Liver (tissue), 9 donors: Measurements from ENCODE around the gene HERC6. TPM values are rescaled to one million over a fixed set of nuclear protein-coding genes. Genes with fewer than 3 reads are reported as not detected.

Source experiments
- DNase-seq: peaks from one replicate; pipeline ENCODE4 v3.0.0-alpha.2; 2017; ENCODE audit warnings: low spot score
- H3K27ac ChIP-seq, 2 donors: one replicate each; pipeline ENCODE4 v1.7.0; 2013; ENCODE audit warnings: inconsistent platforms in 2 of 2, low read length in 2 of 2, control low read depth in 1 of 2, low read depth in 1 of 2, mild to moderate bottlenecking in 1 of 2
- H3K27me3 ChIP-seq, 4 donors: one replicate each; pipeline versions ENCODE4 v1.6.1 to v1.7.0; 2013; ENCODE audit warnings: low read length in 3 of 4, inconsistent platforms in 1 of 4, mild to moderate bottlenecking in 1 of 4, moderate library complexity in 1 of 4; ENCODE audit not compliant: control insufficient read depth in 4 of 4, insufficient read depth in 4 of 4
- H3K36me3 ChIP-seq, 4 donors: one replicate each; pipeline versions ENCODE4 v1.6.1 to v1.7.0; 2013; ENCODE audit warnings: low read length in 3 of 4, mild to moderate bottlenecking in 3 of 4, low read depth in 1 of 4, moderate library complexity in 1 of 4; ENCODE audit not compliant: control insufficient read depth in 4 of 4, insufficient read depth in 3 of 4
- H3K4me1 ChIP-seq, 4 donors: one replicate each; pipeline versions ENCODE4 v1.6.1 to v1.7.0; 2013; ENCODE audit warnings: low read length in 3 of 4, mild to moderate bottlenecking in 3 of 4, moderate library complexity in 1 of 4; ENCODE audit not compliant: control insufficient read depth in 4 of 4, insufficient read depth in 4 of 4
- H3K4me3 ChIP-seq, 3 donors: one replicate each; pipeline versions ENCODE4 v1.6.1 to v1.7.0; 2013; ENCODE audit warnings: low read length in 3 of 3, control low read depth in 1 of 3, low read depth in 1 of 3, mild to moderate bottlenecking in 1 of 3
- H3K9ac ChIP-seq, 2 donors: one replicate each; pipeline ENCODE4 v1.7.0; 2013; ENCODE audit warnings: low read length in 2 of 2, mild to moderate bottlenecking in 2 of 2, moderate library complexity in 2 of 2, control low read depth in 1 of 2, low read depth in 1 of 2
- H3K9me3 ChIP-seq, 4 donors: one replicate each; pipeline versions ENCODE4 v1.6.1 to v1.7.0; 2013; ENCODE audit warnings: low read length in 3 of 4; ENCODE audit not compliant: control insufficient read depth in 4 of 4
- ATF3 ChIP-seq: IDR thresholded peaks from 2 replicates; pipeline ENCODE4 v1.6.1; 2016; ENCODE audit warnings: antibody characterized with exemption
- CTCF ChIP-seq: fragments of 150-350 bp; IDR thresholded peaks from 2 replicates; pipeline ENCODE4 v1.5.1; 2017; ENCODE audit warnings: improper control_type of control experiment, low read depth, low read length; ENCODE audit not compliant: missing input control
- EGR1 ChIP-seq, 2 donors: IDR thresholded peaks; 2 replicates each; pipeline ENCODE4 v1.6.1; 2016 to 2018; ENCODE audit warnings: antibody characterized with exemption in 2 of 2, low read depth in 2 of 2
- FOXA1 ChIP-seq: IDR thresholded peaks from 2 replicates; pipeline ENCODE4 v1.6.1; 2016; ENCODE audit warnings: antibody characterized with exemption
- FOXA2 ChIP-seq: IDR thresholded peaks from 2 replicates; pipeline ENCODE4 v1.6.1; 2016; ENCODE audit warnings: antibody characterized with exemption
- GABPA ChIP-seq, 2 donors: IDR thresholded peaks in 1 of 2; conservative IDR thresholded peaks in 1 of 2; 2 replicates each; pipeline ENCODE4 v1.6.1; 2016; ENCODE audit warnings: antibody characterized with exemption in 2 of 2, mild to moderate bottlenecking in 1 of 2, moderate library complexity in 1 of 2
- HNF4A ChIP-seq, 2 donors: conservative IDR thresholded peaks; 2 replicates each; pipeline ENCODE4 v1.6.1; 2016; ENCODE audit warnings: antibody characterized with exemption in 2 of 2, mild to moderate bottlenecking in 2 of 2
- JUND ChIP-seq, 2 donors: IDR thresholded peaks; 2 replicates each; pipeline ENCODE4 v1.6.1; 2016; ENCODE audit warnings: antibody characterized with exemption in 2 of 2
- MAX ChIP-seq: IDR thresholded peaks from 2 replicates; pipeline ENCODE4 v1.6.1; 2016; ENCODE audit warnings: antibody characterized with exemption
- NR2F2 ChIP-seq: IDR thresholded peaks from 2 replicates; pipeline ENCODE4 v1.6.1; 2016; ENCODE audit warnings: antibody characterized with exemption
- RAD21 ChIP-seq, 2 donors: IDR thresholded peaks; 2 replicates each; pipeline ENCODE4 v1.6.1; 2016; ENCODE audit warnings: antibody characterized with exemption in 2 of 2, mild to moderate bottlenecking in 2 of 2
- REST ChIP-seq: IDR thresholded peaks from 2 replicates; pipeline ENCODE4 v1.6.1; 2016; ENCODE audit warnings: antibody characterized with exemption, mild to moderate bottlenecking
- RXRA ChIP-seq, 2 donors: IDR thresholded peaks; 2 replicates each; pipeline ENCODE4 v1.6.1; 2017 to 2018; ENCODE audit warnings: antibody characterized with exemption in 2 of 2, mild to moderate bottlenecking in 1 of 2
- SP1 ChIP-seq: IDR thresholded peaks from 2 replicates; pipeline ENCODE4 v1.6.1; 2018; ENCODE audit warnings: antibody characterized with exemption, mild to moderate bottlenecking
- TAF1 ChIP-seq: conservative IDR thresholded peaks from 2 replicates; pipeline ENCODE4 v1.6.1; 2016; ENCODE audit warnings: antibody characterized with exemption, mild to moderate bottlenecking
- YY1 ChIP-seq: IDR thresholded peaks from 2 replicates; pipeline ENCODE4 v1.6.1; 2016; ENCODE audit warnings: antibody characterized with exemption, mild to moderate bottlenecking
- ZBTB33 ChIP-seq: IDR thresholded peaks from 2 replicates; pipeline ENCODE4 v1.6.1; 2016; ENCODE audit warnings: antibody characterized with exemption
- WGBS: extraction: QIAGEN DNeasy Blood & Tissue Kit; methylation state at CpG from one replicate; pipeline ENCODE4 v1.1.7; 2013; 5-methylcytosine and 5-hydroxymethylcytosine counted together
- polyA plus RNA-seq, 2 donors: library from polyadenylated mRNA; stranded (reverse) in 1 of 2; unstranded in 1 of 2; fragments of 200-250 nt in 1 of 2; fragments of >200 nt in 1 of 2; fragmentation: Nextera tagmentation in 1 of 2; extraction: Ambion mirVana in 1 of 2; gene quantifications; one replicate each; pipeline versions ENCODE4 v1.2.1 to v1.2.3, GENCODE V29; 2013 to 2015
- total RNA-seq, 2 donors: library from RNA; depleted of rRNA; stranded (reverse); fragments of >200 nt; gene quantifications; one replicate each; pipeline ENCODE4 v1.2.3, GENCODE V29; 2014
- donor health status: healthy.
- donor health status: healthy.
- donor health status: healthy.
- donor health status: healthy.
- donor health status: healthy.

HERC6 gene
- total and polyA plus RNA-seq, 4 donors = 1.5 to 3.8 (median 2.6) TPM

- DNase-seq = no peak
- Histone ChIP-seq H3K27me3 (no peaks in the 10 kb centered on the region), H3K36me3 (no peaks in the 10 kb centered on the region), H3K27ac (no peak overlapping the region), H3K4me1 (no peaks in the 10 kb centered on the region), H3K9ac (no peak overlapping the region), H3K9me3 (no peaks in the 10 kb centered on the region), H3K4me3 (no peak overlapping the region)
- TF ChIP-seq FOXA2 (no peak), RAD21 (IDR thresholded peaks at IDR 0.05) (no peak), SP1 (no peak), ZBTB33 (no peak), CTCF (no peak), JUND (IDR thresholded peaks at IDR 0.05) (no peak), HNF4A (conservative IDR thresholded peaks at IDR 0.05) (no peak), TAF1 (no peak), GABPA (IDR thresholded peaks at IDR 0.05 in 1 of 2, conservative IDR thresholded peaks at IDR 0.05 in 1 of 2) (no peak), ATF3 (no peak), YY1 (no peak), EGR1 (IDR thresholded peaks at IDR 0.05; ENCODE audit: low read depth in 2 of 2) (no peak)
Measured at GRCh38 chr4:88448889-88449288, 70.2 kb downstream of the HERC6 start.

GRCh38 chr4:88449290-88449689 is 70.6 kb downstream of the HERC6 start:
- no peak overlapping the region for H3K9ac ChIP-seq
- no peaks in the 10 kb centered on the region for H3K27me3 ChIP-seq
- TF ChIP-seq NR2F2 (no peak), FOXA1 (no peak), HNF4A (conservative IDR thresholded peaks at IDR 0.05) (no peak), FOXA2 (no peak), MAX (no peak), EGR1 (IDR thresholded peaks at IDR 0.05; ENCODE audit: low read depth in 2 of 2) (no peak), SP1 (no peak)
- H3K4me3 ChIP-seq = no peak overlapping the region
- H3K4me1 ChIP-seq = no peaks in the 10 kb centered on the region
- no peak for DNase-seq
- no peak overlapping the region for H3K27ac ChIP-seq
- no peaks in the 10 kb centered on the region for H3K36me3 ChIP-seq
- no peaks in the 10 kb centered on the region for H3K9me3 ChIP-seq

- WGBS = 87% methylated on average over 2 of the region's 2 CpGs
- DNase-seq = no peak
- H3K27me3 ChIP-seq = no peaks in the 10 kb centered on the region
- TF ChIP-seq HNF4A (conservative IDR thresholded peaks at IDR 0.05) = no peak
- no peak for TF ChIP-seq RXRA (IDR thresholded peaks at IDR 0.05)
- no peak for TF ChIP-seq CTCF
- TF ChIP-seq JUND (IDR thresholded peaks at IDR 0.05) = no peak
- no peak for TF ChIP-seq FOXA2
- no peak for TF ChIP-seq TAF1
- no peak for TF ChIP-seq REST
- no peak for TF ChIP-seq NR2F2
- TF ChIP-seq EGR1 (IDR thresholded peaks at IDR 0.05; ENCODE audit: low read depth in 2 of 2) = no peak
- no peaks in the 10 kb centered on the region for H3K9me3 ChIP-seq
- no peaks in the 10 kb centered on the region for H3K36me3 ChIP-seq
- no peak overlapping the region for H3K9ac ChIP-seq
- H3K27ac ChIP-seq = no peak overlapping the region
- peaks cover 0 to 3% (median 0%) of the 10 kb centered on the region in 4 donors for H3K4me1 ChIP-seq
- no peak overlapping the region for H3K4me3 ChIP-seq
Measured at GRCh38 chr4:88451205-88451604, 72.6 kb downstream of the HERC6 start.
